Hepatocyte (in vitro differentiated cells): Measurements from ENCODE around the gene TPPP2. TPM values are rescaled to one million over a fixed set of nuclear protein-coding genes. Genes with fewer than 3 reads are reported as not detected.

Experiments used
- DNase-seq: peaks from one replicate; pipeline ENCODE4 v3.0.0-alpha.2; 2016; ENCODE audit warnings: low spot score
- H2AFZ ChIP-seq: fragments of 200-600 bp; sonication (generic); 2 replicates; pipeline ENCODE4 v1.6.0; 2016; ENCODE audit warnings: antibody characterized with exemption, mild to moderate bottlenecking
- H3K27ac ChIP-seq: fragments of 200-600 bp; sonication (generic); 2 replicates; pipeline ENCODE4 v1.5.1; 2016; ENCODE audit warnings: mild to moderate bottlenecking
- H3K27me3 ChIP-seq: fragments of 200-600 bp; sonication (generic); 2 replicates; pipeline ENCODE4 v1.6.1; 2016
- H3K36me3 ChIP-seq: fragments of 200-600 bp; sonication (generic); replicated peaks from 2 replicates; pipeline ENCODE4 v1.5.1; 2016; ENCODE audit warnings: low read depth; ENCODE audit not compliant: insufficient read depth
- H3K4me1 ChIP-seq: fragments of 200-600 bp; sonication (generic); 2 replicates; pipeline ENCODE4 v1.5.1; 2016; ENCODE audit warnings: mild to moderate bottlenecking, moderate library complexity; ENCODE audit not compliant: insufficient read depth
- H3K4me2 ChIP-seq: fragments of 200-600 bp; sonication (generic); 2 replicates; pipeline ENCODE4 v1.6.0; 2016
- H3K4me3 ChIP-seq: fragments of 200-600 bp; sonication (generic); 2 replicates; pipeline ENCODE4 v1.5.1; 2016; ENCODE audit warnings: mild to moderate bottlenecking
- H3K79me2 ChIP-seq: fragments of 200-600 bp; sonication (generic); 2 replicates; pipeline ENCODE4 v1.6.0; 2017; ENCODE audit warnings: mild to moderate bottlenecking
- H3K9me2 ChIP-seq: fragments of 200-600 bp; sonication (generic); replicated peaks from 2 replicates; pipeline ENCODE4 v1.6.0; 2017; ENCODE audit warnings: mild to moderate bottlenecking; ENCODE audit not compliant: insufficient read depth
- H3K9me3 ChIP-seq: fragments of 200-600 bp; sonication (generic); 2 replicates; pipeline ENCODE4 v1.5.1; 2016; ENCODE audit warnings: low read depth, mild to moderate bottlenecking
- H4K20me1 ChIP-seq: fragments of 200-600 bp; sonication (generic); 2 replicates; pipeline ENCODE4 v1.6.0; 2016; ENCODE audit warnings: mild to moderate bottlenecking; ENCODE audit not compliant: insufficient read depth, poor library complexity, severe bottlenecking
- CTCF ChIP-seq: fragments of 200-600 bp; sonication (generic); IDR thresholded peaks from 2 replicates; pipeline ENCODE4 v1.5.1; 2016; ENCODE audit warnings: antibody characterized with exemption, mild to moderate bottlenecking; ENCODE audit not compliant: poor library complexity
- EZH2 ChIP-seq: fragments of 200-600 bp; sonication (generic); IDR thresholded peaks from 2 replicates; pipeline ENCODE4 v1.6.1; 2016; ENCODE audit warnings: antibody characterized with exemption, mild to moderate bottlenecking, borderline replicate concordance
- EZH2phosphoT487 ChIP-seq: fragments of 200-600 bp; sonication (generic); IDR thresholded peaks from one replicate; pipeline ENCODE4 v1.6.1; 2018; ENCODE audit warnings: antibody characterized with exemption, mild to moderate bottlenecking, low read depth, moderate library complexity; ENCODE audit not compliant: unreplicated experiment, severe bottlenecking
- WGBS: methylation state at CpG from one replicate; pipeline ENCODE4 v1.1.6; 2016; ENCODE audit warnings: low lambda C conversion rate; ENCODE audit errors: missing lambda C conversion rate; 5-methylcytosine and 5-hydroxymethylcytosine counted together
- polyA plus RNA-seq: library from polyadenylated mRNA; unstranded; fragments of >200 nt; fragmentation: Nextera tagmentation; extraction: Ambion mirVana; gene quantifications from 2 replicates; pipeline ENCODE4 v1.2.1, GENCODE V29; 2016
- total RNA-seq: library from RNA; depleted of rRNA; stranded (reverse); fragments of >200 nt; gene quantifications from 2 replicates; pipeline ENCODE4 v1.2.3, GENCODE V29; 2014

Gene TPPP2
- total and polyA plus RNA-seq, 2 experiments from 2014 or later: not detected

DNA sequence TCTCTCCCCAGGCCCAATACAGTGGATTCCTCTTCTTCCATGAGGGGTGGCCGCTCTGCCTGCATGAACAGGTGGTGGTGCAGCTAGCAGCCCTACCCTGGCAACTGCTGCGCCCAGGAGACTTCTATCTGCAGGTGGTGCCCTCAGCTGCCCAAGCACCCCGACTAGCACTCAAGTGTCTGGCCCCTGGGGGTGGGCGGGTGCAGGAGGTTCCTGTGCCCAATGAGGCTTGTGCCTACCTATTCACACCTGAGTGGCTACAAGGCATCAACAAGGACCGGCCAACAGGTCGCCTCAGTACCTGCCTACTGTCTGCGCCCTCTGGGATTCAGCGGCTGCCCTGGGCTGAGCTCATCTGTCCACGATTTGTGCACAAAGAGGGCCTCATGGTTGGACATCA, 43.9 kb downstream of the TPPP2 start:
- 97% methylated on average over 9 of the region's 9 CpGs for WGBS
- Histone ChIP-seq H3K4me3 (no peak overlapping the region), H3K27ac (no peak overlapping the region), H3K9me3 (no peaks in the 10 kb centered on the region), H3K9me2 (no peaks in the 10 kb centered on the region), H3K4me2 (no peak overlapping the region), H3K36me3 (no peaks in the 10 kb centered on the region), H2AFZ (no peak overlapping the region), H4K20me1 (peaks cover 5% of the 10 kb centered on the region), H3K4me1 (peaks cover 16% of the 10 kb centered on the region), H3K79me2 (peaks cover 27% of the 10 kb centered on the region), H3K27me3 (no peaks in the 10 kb centered on the region)
- DNase-seq: no peak
- no peak for TF ChIP-seq EZH2
- TF ChIP-seq EZH2phosphoT487: no peak
- no peak for TF ChIP-seq CTCF

DNA sequence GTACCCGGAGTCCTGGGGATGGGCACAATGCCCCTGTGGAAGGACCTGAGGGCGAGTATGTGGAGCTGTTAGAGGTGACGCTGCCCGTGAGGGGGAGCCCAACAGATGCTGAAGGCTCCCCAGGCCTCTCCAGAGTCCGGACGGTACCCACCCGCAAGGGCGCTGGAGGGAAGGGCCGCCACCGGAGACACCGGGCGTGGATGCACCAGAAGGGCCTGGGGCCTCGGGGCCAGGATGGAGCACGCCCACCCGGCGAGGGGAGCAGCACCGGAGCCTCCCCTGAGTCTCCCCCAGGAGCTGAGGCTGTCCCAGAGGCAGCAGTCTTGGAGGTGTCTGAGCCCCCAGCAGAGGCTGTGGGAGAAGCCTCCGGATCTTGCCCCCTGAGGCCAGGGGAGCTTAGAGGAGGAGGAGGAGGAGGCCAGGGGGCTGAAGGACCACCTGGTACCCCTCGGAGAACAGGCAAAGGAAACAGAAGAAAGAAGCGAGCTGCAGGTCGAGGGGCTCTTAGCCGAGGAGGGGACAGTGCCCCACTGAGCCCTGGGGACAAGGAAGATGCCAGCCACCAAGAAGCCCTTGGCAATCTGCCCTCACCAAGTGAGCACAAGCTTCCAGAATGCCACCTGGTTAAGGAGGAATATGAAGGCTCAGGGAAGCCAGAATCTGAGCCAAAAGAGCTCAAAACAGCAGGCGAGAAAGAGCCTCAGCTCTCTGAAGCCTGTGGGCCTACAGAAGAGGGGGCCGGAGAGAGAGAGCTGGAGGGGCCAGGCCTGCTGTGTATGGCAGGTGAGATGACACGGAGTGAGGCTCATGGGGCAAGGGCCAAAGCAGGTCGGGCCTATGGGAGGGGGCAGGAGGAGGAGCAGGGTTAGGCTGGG, 44.6 kb downstream of the TPPP2 start:
- WGBS: 94% methylated on average over 22 of the region's 26 CpGs
- H2AFZ ChIP-seq: no peak overlapping the region

GRCh38 chr14:21075719-21076437, 45.9 kb downstream of the TPPP2 start:
- DNase-seq: no peak
- Histone ChIP-seq H3K9me3 (no peaks in the 10 kb centered on the region), H3K79me2 (peaks cover 24% of the 10 kb centered on the region), H3K36me3 (no peaks in the 10 kb centered on the region), H3K27ac (no peak overlapping the region), H3K4me2 (no peak overlapping the region), H3K4me3 (no peak overlapping the region), H2AFZ (no peak overlapping the region), H4K20me1 (peaks cover 5% of the 10 kb centered on the region), H3K27me3 (no peaks in the 10 kb centered on the region), H3K4me1 (peaks cover 12% of the 10 kb centered on the region), H3K9me2 (no peaks in the 10 kb centered on the region)
- 86% methylated on average over 9 of the region's 9 CpGs for WGBS
- TF ChIP-seq EZH2phosphoT487 (no peak), CTCF (no peak), EZH2 (no peak)

More for the DNA sequence above, 44.6 kb downstream of the TPPP2 start:
- Histone ChIP-seq H4K20me1 (peaks cover 5% of the 10 kb centered on the region), H3K79me2 (peaks cover 27% of the 10 kb centered on the region), H3K4me1 (peaks cover 13% of the 10 kb centered on the region), H3K36me3 (no peaks in the 10 kb centered on the region), H3K27ac (no peak overlapping the region), H3K4me3 (no peak overlapping the region), H3K9me3 (no peaks in the 10 kb centered on the region), H3K27me3 (no peaks in the 10 kb centered on the region), H3K9me2 (no peaks in the 10 kb centered on the region), H3K4me2 (no peak overlapping the region)
- no peak for TF ChIP-seq EZH2
- no peak for TF ChIP-seq CTCF
- no peak for TF ChIP-seq EZH2phosphoT487
- DNase-seq: no peak
